ENCODE results near the gene CCDC15. TPM values are rescaled to one million over a fixed set of nuclear protein-coding genes. Genes with fewer than 3 reads are reported as not detected.

The CCDC15 gene
- total RNA-seq, 1 experiment from 2014 or later, result 2.8 TPM

GRCh38 chr11:125005491-125005890 lies 51.5 kb downstream of the CCDC15 start:
- no peaks in the 10 kb centered on the region for H3K79me2 ChIP-seq (ENCODE audit: insufficient read depth, low read length)
- H3K79me1 ChIP-seq (ENCODE audit: insufficient read depth, low read depth, low read length, poor library complexity, severe bottlenecking), result no peaks in the 10 kb centered on the region
- H2AK5ac ChIP-seq (ENCODE audit: insufficient read length, low read length), result no peak overlapping the region
- no peaks in the 10 kb centered on the region for H3K4me1 Mint-ChIP-seq
- no peak overlapping the region for H3K23ac ChIP-seq (ENCODE audit: insufficient read length, low read depth, low read length)
- no peak overlapping the region for H3K18ac ChIP-seq (ENCODE audit: insufficient read length, low read depth, low read length)
- H3K56ac ChIP-seq (ENCODE audit: insufficient read length, low read depth, low read length), result no peak overlapping the region
- no peaks in the 10 kb centered on the region for H4K20me1 ChIP-seq (ENCODE audit: control insufficient read depth, insufficient read depth, insufficient read length)
- H3K27me3 ChIP-seq (ENCODE audit: insufficient read depth, low read length), result no peaks in the 10 kb centered on the region
- WGBS (ENCODE audit: extremely low coverage, insufficient read length, low lambda C conversion rate), result no CpG with 5 or more reads among the region's 2 CpGs
- no peaks in the 10 kb centered on the region for H3K9me3 ChIP-seq (ENCODE audit: control insufficient read depth, low read depth, low read length)
- no peak overlapping the region for H3K14ac ChIP-seq (ENCODE audit: insufficient read depth, low read length)
- H3K4ac ChIP-seq (ENCODE audit: low read depth, low read length), result no peak overlapping the region
- no peak overlapping the region for H3K9ac ChIP-seq (ENCODE audit: extremely low read depth, insufficient read length, low read length)
- TF ChIP-seq CTCF (conservative IDR thresholded peaks at IDR 0.05), result no peak
- H4K91ac ChIP-seq (ENCODE audit: insufficient read length, low read depth, low read length), result no peak overlapping the region
- H3T11ph ChIP-seq (ENCODE audit: low read length), result no peak overlapping the region
- H4K8ac ChIP-seq (replicated peaks; ENCODE audit: insufficient read length, low read depth, low read length), result no peak overlapping the region
- DNase-seq, result no peak
- H3K4me2 ChIP-seq (ENCODE audit: insufficient read depth, insufficient read length, low read length), result no peak overlapping the region
- no peak overlapping the region for H2BK12ac ChIP-seq (ENCODE audit: insufficient read length, low read depth, low read length)
- no peaks in the 10 kb centered on the region for H3K27me3 Mint-ChIP-seq (ENCODE audit: low read depth)
- no peak overlapping the region for H2AFZ ChIP-seq (ENCODE audit: low read length)
- no peaks in the 10 kb centered on the region for H3K4me1 ChIP-seq (ENCODE audit: insufficient read depth, low read length)
- H3K4me3 Mint-ChIP-seq, result no peak overlapping the region
- no peak overlapping the region for H4K5ac ChIP-seq (ENCODE audit: insufficient read length, low read depth, low read length)
- H2BK5ac ChIP-seq (ENCODE audit: insufficient read length, low read length), result no peak overlapping the region
- H3K36me3 Mint-ChIP-seq (ENCODE audit: insufficient read depth in 1 of 3, low read depth in 3 of 3), result no peaks in the 10 kb centered on the region; a peak in 3 of 7 replicates
- no peaks in the 10 kb centered on the region for H3K9me3 Mint-ChIP-seq
- H3K27ac Mint-ChIP-seq, result no peak overlapping the region
- no peak overlapping the region for H2BK120ac ChIP-seq (ENCODE audit: low read depth, low read length, poor library complexity, severe bottlenecking)
- H2BK20ac ChIP-seq (ENCODE audit: low read depth, low read length, poor library complexity, severe bottlenecking), result no peak overlapping the region
- no peak overlapping the region for H2BK15ac ChIP-seq (ENCODE audit: low read depth, low read length)
- H3K27ac ChIP-seq (ENCODE audit: insufficient read length, low read depth, low read length), result no peak overlapping the region
- H3K23me2 ChIP-seq (ENCODE audit: insufficient read length, low read depth, low read length, poor library complexity, severe bottlenecking), result no peaks in the 10 kb centered on the region
